Measurements from ENCODE around the gene PIWIL4. TPM values are rescaled to one million over a fixed set of nuclear protein-coding genes. Genes with fewer than 3 reads are reported as not detected.

The PIWIL4 gene
- total RNA-seq, 1 experiment from 2014 or later, result not detected

GRCh38 chr11:94576306-94576705, 9.1 kb downstream of the PIWIL4 start:
- in situ Hi-C loops (cut with HindIII; ENCODE audit: low sequenced_read_pairs), result no loop called here
- no peak for DNase-seq (ENCODE audit: low spot score)

GRCh38 chr11:94577841-94578240, 10.7 kb downstream of the PIWIL4 start:
- in situ Hi-C loops (cut with HindIII; ENCODE audit: low sequenced_read_pairs), result no loop called here
- no peak for DNase-seq (ENCODE audit: low spot score)

- no peak for DNase-seq (ENCODE audit: low spot score)
- in situ Hi-C loops (cut with HindIII; ENCODE audit: low sequenced_read_pairs), result no loop called here
Observed at GRCh38 chr11:94581926-94582325, 14.8 kb downstream of the PIWIL4 start.

- no peak for DNase-seq (ENCODE audit: low spot score)
- in situ Hi-C loops (cut with HindIII; ENCODE audit: low sequenced_read_pairs), result no loop called here
Observed at GRCh38 chr11:94583213-94583865, 16.2 kb downstream of the PIWIL4 start.

- in situ Hi-C loops (cut with HindIII; ENCODE audit: low sequenced_read_pairs), result no loop called here
Observed at GRCh38 chr11:94583866-94584500, 16.8 kb downstream of the PIWIL4 start.

GRCh38 chr11:94584978-94585377, 17.8 kb downstream of the PIWIL4 start:
- in situ Hi-C loops (cut with HindIII; ENCODE audit: low sequenced_read_pairs), result no loop called here
- no peak for DNase-seq (ENCODE audit: low spot score)

More at GRCh38 chr11:94583866-94584500, 16.8 kb downstream of the PIWIL4 start:
- DNase-seq (ENCODE audit: low spot score), result no peak

- in situ Hi-C loops (cut with HindIII; ENCODE audit: low sequenced_read_pairs), result no loop called here
- DNase-seq (ENCODE audit: low spot score), result no peak
Observed at GRCh38 chr11:94585399-94585798, 18.2 kb downstream of the PIWIL4 start.

- no peak for DNase-seq (ENCODE audit: low spot score)
- in situ Hi-C loops (cut with HindIII; ENCODE audit: low sequenced_read_pairs), result no loop called here
Observed at GRCh38 chr11:94586546-94586945, 19.4 kb downstream of the PIWIL4 start.

GRCh38 chr11:94586978-94587377, 19.8 kb downstream of the PIWIL4 start:
- in situ Hi-C loops (cut with HindIII; ENCODE audit: low sequenced_read_pairs), result no loop called here
- no peak for DNase-seq (ENCODE audit: low spot score)

GRCh38 chr11:94588366-94588942, 21.3 kb downstream of the PIWIL4 start:
- DNase-seq (ENCODE audit: low spot score), result no peak
- in situ Hi-C loops (cut with HindIII; ENCODE audit: low sequenced_read_pairs), result no loop called here

GRCh38 chr11:94590352-94591041, 23.3 kb downstream of the PIWIL4 start:
- in situ Hi-C loops (cut with HindIII; ENCODE audit: low sequenced_read_pairs), result no loop called here
- no peak for DNase-seq (ENCODE audit: low spot score)

GRCh38 chr11:94593030-94593429, 25.9 kb downstream of the PIWIL4 start:
- DNase-seq (ENCODE audit: low spot score), result no peak
- in situ Hi-C loops (cut with HindIII; ENCODE audit: low sequenced_read_pairs), result no loop called here

GRCh38 chr11:94595076-94595475, 27.9 kb downstream of the PIWIL4 start:
- in situ Hi-C loops (cut with HindIII; ENCODE audit: low sequenced_read_pairs), result no loop called here
- DNase-seq (ENCODE audit: low spot score), result no peak

- in situ Hi-C loops (cut with HindIII; ENCODE audit: low sequenced_read_pairs), result no loop called here
Observed at GRCh38 chr11:94597896-94598295, 30.7 kb downstream of the PIWIL4 start.

GRCh38 chr11:94599510-94599909, 32.3 kb downstream of the PIWIL4 start:
- no peak for DNase-seq (ENCODE audit: low spot score)
- in situ Hi-C loops (cut with HindIII; ENCODE audit: low sequenced_read_pairs), result no loop called here

More at GRCh38 chr11:94597896-94598295, 30.7 kb downstream of the PIWIL4 start:
- no peak for DNase-seq (ENCODE audit: low spot score)

GRCh38 chr11:94602430-94603372, 35.5 kb downstream of the PIWIL4 start:
- in situ Hi-C loops (cut with HindIII; ENCODE audit: low sequenced_read_pairs), result no loop called here
- DNase-seq (ENCODE audit: low spot score), result peak; percentile 15

GRCh38 chr11:94603587-94603986, 36.4 kb downstream of the PIWIL4 start:
- DNase-seq (ENCODE audit: low spot score), result no peak
- in situ Hi-C loops (cut with HindIII; ENCODE audit: low sequenced_read_pairs), result no loop called here

GRCh38 chr11:94604482-94604881, 37.3 kb downstream of the PIWIL4 start:
- no peak for DNase-seq (ENCODE audit: low spot score)
- in situ Hi-C loops (cut with HindIII; ENCODE audit: low sequenced_read_pairs), result no loop called here

- in situ Hi-C loops (cut with HindIII; ENCODE audit: low sequenced_read_pairs), result no loop called here
- DNase-seq (ENCODE audit: low spot score), result no peak
Observed at GRCh38 chr11:94613120-94613519, 46.0 kb downstream of the PIWIL4 start.
